Ishikawa (cell line): ENCODE measurements around the gene ARHGAP19.

Experiments used
- CEBPB ChIP-seq: IDR thresholded peaks from 2 replicates; pipeline ENCODE4 v1.6.1; 2012
- CREB1 ChIP-seq: IDR thresholded peaks from 2 replicates; pipeline ENCODE4 v1.6.1; 2012; ENCODE audit warnings: low read depth
- EGR1 ChIP-seq: IDR thresholded peaks from 2 replicates; pipeline ENCODE4 v1.6.1; 2012
- EP300 ChIP-seq: IDR thresholded peaks from 2 replicates; pipeline ENCODE4 v1.6.1; 2012; ENCODE audit warnings: borderline replicate concordance
- FOXM1 ChIP-seq: IDR thresholded peaks from 2 replicates; pipeline ENCODE4 v1.6.1; 2012; ENCODE audit warnings: low read depth, borderline replicate concordance
- MAX ChIP-seq: IDR thresholded peaks from 2 replicates; pipeline ENCODE4 v1.6.1; 2012
- NFIC ChIP-seq: IDR thresholded peaks from 2 replicates; pipeline ENCODE4 v1.6.1; 2012
- RAD21 ChIP-seq: IDR thresholded peaks from 2 replicates; pipeline ENCODE4 v1.6.1; 2012; ENCODE audit warnings: low read depth
- REST ChIP-seq: IDR thresholded peaks from 2 replicates; pipeline ENCODE4 v1.6.1; 2012; ENCODE audit warnings: low read depth, mild to moderate bottlenecking
- TAF1 ChIP-seq: IDR thresholded peaks from 2 replicates; pipeline ENCODE4 v1.6.1; 2012; ENCODE audit warnings: low read depth, mild to moderate bottlenecking
- TCF12 ChIP-seq: IDR thresholded peaks from 2 replicates; pipeline ENCODE4 v1.6.1; 2012; ENCODE audit warnings: low read depth
- TEAD4 ChIP-seq: IDR thresholded peaks from 2 replicates; pipeline ENCODE4 v1.6.1; 2012
- USF1 ChIP-seq: IDR thresholded peaks from 2 replicates; pipeline ENCODE4 v1.6.1; 2012
- YY1 ChIP-seq: IDR thresholded peaks from 2 replicates; pipeline ENCODE4 v1.6.1; 2012; ENCODE audit warnings: low read depth
- ZBTB7A ChIP-seq: IDR thresholded peaks from 2 replicates; pipeline ENCODE4 v1.6.1; 2012; ENCODE audit warnings: low read depth

The ARHGAP19 gene

GRCh38 chr10:97250952-97251351, 41.5 kb downstream of the ARHGAP19 start:
- TF ChIP-seq ZBTB7A (no peak), CEBPB (no peak), CREB1 (no peak), EGR1 (no peak), NFIC (no peak), TEAD4 (no peak), MAX (no peak), RAD21 (no peak), TCF12 (no peak), TAF1 (no peak), USF1 (no peak), REST (no peak), EP300 (no peak), FOXM1 (no peak), YY1 (no peak)

- TF ChIP-seq RAD21 (no peak), CREB1 (no peak), EGR1 (no peak), CEBPB (no peak), YY1 (no peak), TCF12 (no peak), REST (no peak), NFIC (no peak), USF1 (no peak), MAX (no peak), EP300 (no peak), FOXM1 (no peak), ZBTB7A (no peak), TEAD4 (no peak), TAF1 (no peak)
These were observed 48.6 kb downstream of the ARHGAP19 start for GRCh38 chr10:97243836-97244235.

- TF ChIP-seq TAF1, result no peak
- no peak for TF ChIP-seq TEAD4
- no peak for TF ChIP-seq EGR1
- TF ChIP-seq NFIC, result no peak
- no peak for TF ChIP-seq RAD21
- no peak for TF ChIP-seq FOXM1
- TF ChIP-seq YY1, result no peak
- no peak for TF ChIP-seq TCF12
- TF ChIP-seq MAX, result no peak
- no peak for TF ChIP-seq USF1
- no peak for TF ChIP-seq EP300
These were observed 53.6 kb downstream of the ARHGAP19 start for GRCh38 chr10:97238855-97239254.

- TF ChIP-seq USF1 (no peak), CREB1 (no peak), MAX (no peak), YY1 (no peak), NFIC (no peak), RAD21 (no peak), TAF1 (no peak), CEBPB (no peak), TCF12 (no peak), ZBTB7A (no peak), TEAD4 (no peak), FOXM1 (no peak), EGR1 (no peak), REST (no peak), EP300 (no peak)
These were observed 57.1 kb downstream of the ARHGAP19 start for GRCh38 chr10:97235353-97235752.
